Glomerular visceral epithelial cell (primary cell): ENCODE data around the gene CHAF1A.

Source experiments
- DNase-seq: peaks from one replicate; pipeline ENCODE4 v3.0.0-alpha.2; 2016; ENCODE audit errors: extremely low spot score

The CHAF1A gene

DNA sequence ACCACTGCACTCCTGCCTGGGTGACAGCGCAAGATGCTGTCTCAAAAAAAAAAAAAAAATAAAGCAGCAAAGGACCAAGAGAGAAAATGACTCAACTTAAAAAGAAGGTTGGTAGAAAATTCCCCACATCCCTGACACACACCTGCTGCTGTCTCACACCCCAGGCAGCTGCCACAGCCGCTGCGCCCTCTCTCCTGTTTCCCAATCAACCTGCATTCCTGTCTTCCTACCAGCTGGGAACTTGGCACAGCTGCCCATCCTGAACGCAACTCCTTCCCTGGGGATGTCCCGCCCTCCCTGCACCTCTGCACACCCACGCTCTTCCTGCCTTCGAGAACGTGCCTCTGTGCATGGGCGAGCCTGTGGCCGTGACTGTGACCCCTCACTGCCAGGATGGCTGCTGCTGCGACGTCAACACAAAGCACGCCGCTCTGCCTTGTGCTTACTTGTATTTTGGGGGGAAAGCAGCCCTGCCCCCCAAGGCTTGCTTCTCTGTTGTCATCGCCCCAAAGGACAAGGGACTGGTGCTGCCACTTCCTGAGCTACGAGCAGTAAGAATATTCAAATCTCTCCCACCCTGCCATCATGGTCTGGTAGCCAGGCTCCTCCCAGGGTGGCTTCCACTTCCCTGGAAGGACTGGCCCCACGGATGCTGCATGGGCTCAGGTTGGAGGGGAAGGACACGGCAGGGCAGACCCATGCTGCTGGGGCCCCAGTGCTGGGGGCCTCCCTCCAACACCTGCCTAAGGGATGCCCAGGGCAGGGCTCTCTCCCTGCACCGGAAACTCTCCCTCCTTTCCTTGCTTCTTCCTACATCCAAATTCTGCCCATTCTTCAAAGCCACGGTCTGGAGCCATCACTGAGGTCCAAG, 22.8 kb upstream of the CHAF1A start:
- peak; percentile 96 for DNase-seq

DNA sequence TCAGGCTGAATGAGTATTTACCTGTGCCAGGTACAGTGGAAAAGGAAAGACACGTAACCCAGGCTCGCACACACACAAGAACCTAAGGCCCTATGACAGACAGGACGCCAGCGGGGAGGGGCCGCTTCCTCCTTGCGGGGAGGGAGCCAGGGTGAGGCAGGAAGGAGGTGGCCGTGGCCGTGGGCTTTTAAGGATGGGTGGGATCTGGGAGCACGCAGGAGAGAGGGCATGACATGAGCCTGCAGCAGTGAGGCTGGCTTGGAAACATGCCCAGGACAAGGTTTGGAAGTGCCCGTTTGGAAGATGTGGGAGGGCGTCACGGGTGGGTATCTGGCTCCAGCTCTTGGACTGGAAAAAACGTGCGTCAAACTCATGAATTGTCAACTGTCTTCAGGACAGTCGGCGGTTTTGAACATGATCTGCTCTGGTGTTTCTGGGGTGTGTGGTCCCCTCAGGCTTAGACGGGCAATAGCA, 22.1 kb upstream of the CHAF1A start:
- DNase-seq: no peak

DNA sequence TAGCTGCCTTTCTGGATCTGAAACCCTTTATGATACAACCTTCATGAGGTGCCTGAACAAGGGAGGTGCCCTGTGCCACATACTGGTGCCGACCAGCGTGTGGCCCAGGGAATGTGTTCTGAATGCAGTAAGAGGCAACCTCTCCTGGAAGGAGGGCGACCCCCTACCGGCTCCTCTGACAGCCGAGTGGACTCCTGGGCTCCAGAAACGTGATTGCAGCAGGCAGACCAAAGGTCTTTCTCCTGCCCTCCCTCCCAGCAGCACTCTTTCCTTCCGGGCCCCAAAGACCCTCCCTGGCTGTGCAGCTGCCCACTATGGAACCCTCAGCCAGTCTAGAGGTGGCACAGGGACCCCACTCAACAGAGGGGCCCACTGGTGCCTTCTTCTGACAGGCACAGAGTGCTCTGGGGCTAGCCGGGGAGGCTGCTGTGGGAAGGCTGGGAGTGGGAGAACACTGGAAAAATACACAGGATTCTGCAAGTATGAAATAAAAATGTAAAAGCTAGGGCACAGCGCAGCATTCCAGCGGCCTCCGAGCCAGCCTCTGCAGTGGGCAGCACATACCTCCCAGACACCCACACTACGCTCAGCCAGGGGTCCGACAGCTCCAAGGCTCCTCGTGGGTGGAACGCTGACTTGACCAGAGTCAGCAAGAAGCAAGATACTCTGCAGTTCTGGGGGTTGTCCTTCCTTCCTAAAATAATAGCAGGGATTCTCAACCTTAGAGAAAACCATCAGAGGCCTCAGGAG, 17.0 kb upstream of the CHAF1A start:
- no peak for DNase-seq

DNA sequence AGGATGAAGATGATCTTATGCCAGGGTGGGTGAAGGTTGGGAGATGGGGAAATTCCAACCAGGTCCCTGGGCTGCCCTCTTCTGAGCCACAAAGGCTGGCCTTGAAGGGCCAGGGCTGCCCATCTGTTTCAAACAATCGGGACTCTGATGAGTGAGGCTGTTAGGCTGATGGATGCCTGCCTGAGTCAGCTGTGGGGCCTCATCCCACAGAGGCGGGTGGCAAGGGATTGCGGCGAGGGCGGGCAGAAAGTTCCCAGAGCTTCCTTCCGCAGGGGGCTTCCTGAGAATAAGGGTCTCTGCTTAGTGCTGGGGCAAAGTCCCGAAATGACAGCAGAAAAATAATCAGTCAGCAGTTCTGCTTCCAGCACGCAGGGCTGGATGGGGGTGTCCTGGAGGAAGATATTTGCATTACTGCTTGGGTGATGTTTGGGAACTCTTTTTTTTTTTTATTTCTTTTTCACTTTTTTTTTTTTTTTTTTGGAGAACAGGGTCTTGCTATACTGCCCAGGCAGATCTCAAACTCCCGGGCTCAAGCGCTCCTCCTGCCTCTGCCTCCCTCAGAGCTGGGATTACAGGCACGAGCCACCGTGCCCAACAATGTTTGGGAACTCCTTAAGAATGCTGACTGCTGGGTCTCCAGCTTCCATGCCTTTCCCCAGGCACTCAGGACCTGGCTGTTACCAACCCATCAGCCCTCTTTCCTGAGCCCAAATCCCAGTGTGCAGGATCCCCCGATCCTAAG, 16.2 kb upstream of the CHAF1A start:
- DNase-seq: peak; percentile 45

DNA sequence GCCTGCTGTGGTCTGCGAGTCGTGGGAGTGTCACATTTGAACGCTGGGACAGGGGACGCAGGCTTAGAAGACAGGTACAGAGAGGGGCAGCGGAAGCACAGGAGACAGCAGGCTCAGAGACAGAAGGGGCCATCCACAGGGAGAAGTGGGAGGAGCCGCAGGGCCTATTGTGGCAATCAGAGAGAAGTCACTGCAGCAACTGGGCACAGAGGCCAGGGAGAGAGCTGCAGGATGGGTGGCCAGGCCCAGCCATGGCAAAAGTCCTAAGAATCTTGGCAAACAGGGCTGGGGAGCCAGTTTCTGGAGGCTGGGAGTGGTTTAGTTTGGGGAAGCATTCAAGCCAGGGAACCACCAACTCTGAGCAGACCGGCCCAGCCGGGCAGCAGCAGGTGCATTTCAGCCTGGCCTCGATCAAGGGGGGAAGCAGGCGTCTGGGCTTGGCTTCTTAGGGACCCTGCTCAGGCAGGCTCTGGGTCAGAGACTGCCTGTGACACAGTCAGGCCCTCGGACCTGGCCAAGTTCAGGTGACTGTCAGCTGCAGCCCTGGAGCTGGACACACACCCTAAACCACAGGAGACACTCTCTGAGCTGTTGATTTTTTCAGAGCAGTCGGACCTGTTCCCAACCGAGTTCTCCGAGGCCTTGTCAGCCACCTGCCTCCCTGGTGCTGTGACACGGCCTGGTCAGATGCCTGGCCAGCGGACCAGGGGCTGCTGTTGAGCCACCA, 13.9 kb upstream of the CHAF1A start:
- no peak for DNase-seq

DNA sequence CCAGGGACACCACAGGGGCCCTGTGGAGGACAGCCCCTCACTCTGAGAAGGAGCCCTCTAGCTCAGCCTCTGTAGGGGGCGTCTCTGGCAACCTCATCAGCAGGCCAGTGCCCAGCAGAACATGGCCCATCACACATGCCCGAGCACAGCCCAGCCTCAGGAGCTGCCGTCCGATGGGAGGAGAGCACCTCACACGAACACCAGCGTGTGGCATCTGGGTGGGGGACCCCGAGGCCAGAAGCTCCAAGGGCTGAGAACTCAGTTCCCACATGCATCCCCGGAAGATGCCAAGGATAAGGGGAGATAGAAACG, 13.4 kb upstream of the CHAF1A start:
- DNase-seq: no peak

DNA sequence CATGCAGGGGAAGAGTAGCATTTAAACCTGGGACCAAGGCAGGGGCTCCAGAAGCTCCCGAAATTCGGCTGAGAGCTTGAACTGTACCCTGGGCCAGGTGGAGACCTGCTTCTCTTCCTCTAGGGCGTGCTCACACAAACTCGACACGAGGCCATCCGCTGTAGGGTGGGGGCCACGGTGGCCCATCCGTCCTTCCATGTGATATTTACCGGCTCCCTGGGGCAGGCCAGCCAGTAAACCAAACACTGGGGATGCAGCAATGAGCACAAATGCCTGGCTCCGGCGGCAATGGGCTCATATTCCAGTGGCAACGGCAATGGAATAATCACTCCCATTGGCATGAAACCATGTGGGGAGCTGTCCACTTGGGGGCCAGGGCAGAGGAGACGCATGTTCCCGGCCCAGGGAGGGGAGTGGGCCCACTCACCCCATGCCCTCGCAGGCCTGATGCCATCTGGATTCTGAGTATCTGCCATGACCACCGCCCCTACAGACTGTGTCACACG, 12.9 kb upstream of the CHAF1A start:
- no peak for DNase-seq

DNA sequence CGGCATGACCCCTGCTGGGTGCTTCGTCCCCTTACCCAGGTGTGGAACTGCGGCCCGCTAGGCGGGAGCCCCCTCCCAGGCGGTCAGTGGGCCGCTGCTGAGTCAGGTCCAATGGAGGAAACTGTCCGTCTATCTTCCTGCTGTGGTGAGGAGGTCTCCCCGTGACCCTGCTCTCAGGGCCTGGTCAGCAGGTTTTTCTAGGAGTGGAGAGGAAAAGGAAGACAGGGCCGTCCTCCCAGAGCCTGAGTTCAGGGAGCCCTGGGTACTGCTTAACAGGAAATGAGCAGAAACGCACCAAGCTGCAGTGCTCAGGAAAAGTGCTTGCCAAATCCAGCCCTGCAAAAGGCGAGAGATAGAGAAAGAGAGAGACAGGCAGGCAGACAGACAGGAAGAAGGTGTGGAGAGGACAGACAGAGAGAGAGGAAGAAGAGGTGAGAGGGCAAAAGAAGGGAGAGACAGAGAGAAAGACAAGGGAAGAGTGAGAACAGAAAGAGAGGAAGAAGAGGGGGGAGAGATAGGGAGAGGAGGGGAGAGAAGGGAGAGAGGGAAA, 12.3 kb upstream of the CHAF1A start:
- DNase-seq: no peak

DNA sequence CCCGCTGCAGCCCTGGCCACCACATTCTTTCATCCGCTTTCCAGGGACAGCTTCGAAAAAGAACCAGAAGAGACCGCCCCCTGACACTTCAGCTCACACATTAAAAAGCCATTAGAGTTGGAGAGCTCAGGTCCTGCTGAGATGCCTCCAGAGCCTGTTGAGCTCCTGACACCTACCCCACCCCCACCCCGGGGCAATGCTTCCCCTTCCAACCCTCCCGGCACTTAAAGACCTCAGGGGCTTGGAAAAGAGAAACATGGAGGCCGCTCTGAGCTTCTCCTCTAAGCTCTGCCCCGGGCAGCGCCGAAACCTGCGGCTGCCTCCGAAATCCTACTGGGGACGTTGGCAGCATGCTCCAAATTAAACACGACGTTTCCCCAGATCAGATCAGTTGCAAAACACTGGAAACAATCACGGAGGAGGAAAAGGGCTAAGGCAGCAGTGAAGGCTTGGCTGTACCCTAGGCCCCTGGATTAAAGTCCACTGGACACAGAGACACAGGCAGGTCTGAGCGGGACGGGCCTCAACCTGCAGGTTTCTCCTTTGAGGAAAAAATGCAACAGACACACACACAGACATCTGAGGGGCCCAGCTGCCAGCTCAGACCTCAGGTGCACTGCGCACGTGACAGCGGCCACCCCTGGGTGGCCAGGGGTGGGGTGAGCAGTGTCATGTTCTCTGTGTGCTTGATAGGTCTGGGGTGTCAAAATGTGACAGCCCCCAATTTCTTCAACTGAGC, 11.7 kb upstream of the CHAF1A start:
- no peak for DNase-seq

DNA sequence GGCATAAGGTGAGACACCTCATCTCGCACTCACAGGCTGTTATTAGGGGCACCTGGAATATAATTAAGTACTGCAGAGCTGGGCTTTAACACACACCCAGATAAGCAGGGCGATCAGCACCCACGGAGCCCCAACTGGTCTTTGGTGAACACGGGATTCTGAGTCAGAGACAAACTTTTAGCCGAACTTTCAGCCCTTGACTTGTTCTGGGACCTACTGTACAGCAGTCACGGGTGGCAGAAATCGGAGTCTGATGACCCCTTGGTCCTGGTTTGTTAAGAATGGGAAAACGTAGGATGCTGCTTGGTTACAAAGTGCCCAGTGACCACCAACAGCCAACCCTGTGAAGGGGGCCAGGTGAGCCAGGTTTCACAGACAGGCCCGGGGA, 11.1 kb upstream of the CHAF1A start:
- no peak for DNase-seq

DNA sequence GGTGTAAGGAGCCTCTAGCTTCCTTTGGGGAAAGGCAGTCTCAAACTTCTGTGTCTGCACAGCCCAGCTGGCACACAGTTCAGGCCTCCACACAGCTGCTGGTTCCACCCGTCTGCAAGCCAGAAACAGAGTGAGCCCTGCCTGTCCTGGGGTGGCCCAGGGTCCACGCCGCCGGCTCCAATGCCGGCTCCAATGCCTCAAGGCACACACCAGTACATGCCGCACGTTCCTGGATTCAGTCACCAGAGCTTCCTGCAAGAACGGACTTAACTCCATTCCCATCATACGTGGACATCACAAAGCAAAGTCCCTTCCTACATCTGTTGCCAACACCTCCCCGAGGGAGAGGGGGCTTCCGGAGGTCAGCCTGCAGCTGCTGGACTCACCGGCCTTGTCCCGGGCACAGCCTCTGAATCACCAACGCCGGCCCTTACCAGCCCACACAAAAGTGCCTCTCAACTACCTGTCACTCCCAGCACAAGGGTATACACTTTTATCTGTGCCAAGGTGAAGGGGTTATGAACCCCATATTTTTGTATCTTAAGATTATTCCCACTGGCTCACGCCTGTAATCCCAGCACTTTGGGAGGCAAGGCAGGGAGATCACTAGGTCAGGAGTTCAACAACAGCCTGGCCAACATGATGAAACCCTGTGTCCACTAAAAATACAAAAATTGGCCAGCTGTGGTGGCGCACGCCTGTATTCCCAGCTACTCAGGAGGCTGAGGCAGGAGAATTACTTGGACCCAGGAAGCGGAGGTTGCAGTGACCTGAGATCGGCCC, 10.5 kb upstream of the CHAF1A start:
- peak; percentile 59 for DNase-seq

DNA sequence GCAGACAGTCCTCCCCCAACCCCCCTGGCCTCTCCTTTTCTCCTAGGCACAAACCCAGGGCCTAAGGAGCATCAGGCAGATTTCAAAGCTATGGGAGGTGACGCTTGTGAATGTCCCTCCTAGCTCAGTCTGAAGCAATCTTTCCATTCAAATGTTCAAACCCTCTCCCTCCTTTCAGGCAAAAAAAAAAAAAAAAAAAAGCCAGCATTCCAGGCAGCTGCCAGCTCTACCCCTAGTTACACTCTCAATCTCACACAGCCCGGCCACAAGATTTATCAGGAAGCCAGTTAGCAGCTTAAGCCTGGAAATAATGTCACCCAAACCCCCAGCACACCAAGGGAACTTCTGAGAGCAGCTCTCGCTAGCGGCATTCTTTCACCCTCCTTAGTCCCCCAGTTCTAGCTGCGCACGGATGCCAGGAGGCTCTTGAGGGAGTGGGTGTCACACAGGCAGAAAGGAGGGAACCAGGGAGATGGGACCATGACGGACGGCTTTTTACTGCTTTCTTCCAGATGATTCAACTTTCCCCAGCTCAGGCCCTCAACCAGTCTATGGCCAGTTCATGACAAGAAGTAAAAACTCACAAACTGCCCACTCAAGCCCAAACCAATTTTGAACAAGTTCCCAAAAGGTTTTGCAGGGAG, 8.4 kb upstream of the CHAF1A start:
- DNase-seq: no peak

DNA sequence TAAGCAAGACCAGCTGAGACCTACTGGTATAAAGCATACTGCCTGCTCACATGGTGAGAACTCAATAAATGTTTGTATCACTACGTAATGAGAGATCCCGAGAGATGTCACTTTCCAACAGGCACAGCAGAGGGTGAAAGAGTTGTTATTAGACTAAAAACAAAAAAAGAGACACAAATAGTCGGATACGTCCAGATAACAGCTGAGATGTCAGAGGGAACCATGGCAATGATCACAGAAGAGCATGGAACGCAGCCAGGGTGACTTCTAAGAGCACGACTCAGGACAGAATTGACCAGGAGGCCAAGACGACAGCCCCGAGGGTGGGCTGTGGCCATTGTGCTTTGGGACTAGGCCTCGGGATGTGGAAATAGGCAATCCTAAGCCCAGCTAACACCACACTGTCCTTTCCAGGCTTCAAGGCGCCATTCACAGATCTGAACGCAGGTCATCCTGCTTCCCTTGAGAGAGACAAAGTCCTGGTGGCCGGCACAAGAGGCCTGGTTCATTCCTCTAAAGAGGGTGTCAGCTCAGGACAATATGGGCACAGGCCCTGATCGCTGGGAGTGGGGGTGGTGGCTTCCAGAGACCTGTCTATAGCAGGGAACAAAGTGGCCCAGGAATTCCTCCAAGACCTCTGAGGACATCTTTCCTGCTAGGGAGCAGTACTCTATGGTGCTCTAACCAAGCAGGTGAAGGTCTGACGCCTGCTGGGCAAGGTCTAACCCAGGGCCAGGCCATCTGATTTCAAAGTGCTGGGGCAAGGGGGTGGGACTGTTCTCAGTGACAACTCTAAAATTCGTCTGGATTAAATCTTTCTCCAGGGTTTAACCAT, 5.3 kb upstream of the CHAF1A start:
- DNase-seq: no peak

DNA sequence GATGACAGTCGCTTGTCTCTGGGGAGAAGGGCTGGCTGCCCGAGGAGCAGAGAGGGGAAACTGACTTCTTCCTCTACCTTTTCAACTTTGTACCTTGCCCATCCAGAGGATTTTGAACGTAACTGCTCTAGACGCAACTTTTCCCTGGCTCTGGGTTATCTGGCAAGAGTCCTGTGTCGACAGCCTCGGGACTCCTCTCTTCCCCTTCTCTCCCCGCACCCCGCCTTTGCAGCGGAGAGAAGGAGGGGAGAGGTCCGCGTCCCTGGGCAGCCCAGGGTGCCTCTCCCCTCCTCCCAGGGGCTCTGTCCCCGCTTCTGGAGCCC, 2.7 kb upstream of the CHAF1A start:
- no peak for DNase-seq

DNA sequence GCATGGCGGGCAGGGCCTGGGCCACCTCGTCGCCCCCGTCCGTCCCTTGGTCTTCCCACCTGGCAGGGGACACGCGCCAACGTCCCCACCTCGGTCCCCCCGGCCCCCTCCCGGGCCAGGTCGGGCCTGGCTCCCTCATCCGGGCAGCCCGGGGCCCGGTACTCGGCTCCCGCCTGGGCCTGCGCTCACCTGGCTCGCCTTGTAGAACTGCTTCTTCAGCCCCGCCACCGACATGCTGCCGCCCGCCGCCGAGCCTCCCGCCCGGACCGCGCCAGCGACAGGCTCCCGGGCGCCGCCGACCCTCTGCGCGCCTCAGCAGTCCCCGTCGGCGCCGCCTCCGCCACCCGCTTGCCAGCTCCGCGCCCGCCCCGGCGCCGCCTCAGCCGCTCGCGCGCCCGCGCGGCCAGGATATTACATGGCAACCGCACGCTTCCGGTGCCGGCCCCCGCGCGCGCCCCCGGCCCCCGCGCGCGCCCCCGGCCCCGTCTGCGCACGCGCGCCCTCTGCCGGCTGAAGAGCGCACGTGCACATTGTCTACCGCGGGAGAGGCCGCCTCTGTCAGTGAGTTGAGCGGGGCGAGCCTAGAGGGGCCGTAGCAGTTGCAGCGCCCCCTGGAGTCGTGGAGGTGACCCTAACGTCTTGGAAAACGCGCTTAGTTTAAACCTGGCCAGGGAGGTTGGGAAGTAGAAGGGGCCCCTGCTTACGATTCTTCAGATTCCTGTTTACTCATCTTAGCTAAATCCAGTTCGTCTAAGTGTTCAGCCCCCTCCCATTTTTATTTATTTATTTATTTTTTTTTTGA, 2.1 kb upstream of the CHAF1A start, which contains the start of gene SH3GL1:
TSS of gene SH3GL1 (minus strand) at position 413 of the 802 bp plus-strand sequence. CDS start at position 234, 179 bp downstream.
- DNase-seq: peak; percentile 93

DNA sequence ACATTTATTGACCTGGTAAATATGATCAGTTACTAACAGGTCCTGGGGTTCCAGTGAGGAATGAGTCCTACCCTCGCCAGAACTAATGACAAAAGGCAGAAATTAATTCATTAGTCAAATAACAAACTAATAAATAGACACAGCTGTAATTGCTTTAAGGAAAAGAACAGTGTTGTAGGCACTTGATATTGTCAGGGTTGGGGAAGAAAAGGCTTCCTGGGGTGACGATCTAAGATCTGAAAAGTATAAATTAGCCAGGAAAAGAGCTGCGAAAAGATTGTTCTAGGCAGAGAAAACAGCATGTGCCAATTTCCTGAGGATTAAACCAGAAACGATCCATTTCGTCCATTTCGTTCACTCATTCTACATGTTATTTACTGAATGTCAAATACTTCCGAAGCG, 670 bp upstream of the CHAF1A start:
- DNase-seq: no peak

DNA sequence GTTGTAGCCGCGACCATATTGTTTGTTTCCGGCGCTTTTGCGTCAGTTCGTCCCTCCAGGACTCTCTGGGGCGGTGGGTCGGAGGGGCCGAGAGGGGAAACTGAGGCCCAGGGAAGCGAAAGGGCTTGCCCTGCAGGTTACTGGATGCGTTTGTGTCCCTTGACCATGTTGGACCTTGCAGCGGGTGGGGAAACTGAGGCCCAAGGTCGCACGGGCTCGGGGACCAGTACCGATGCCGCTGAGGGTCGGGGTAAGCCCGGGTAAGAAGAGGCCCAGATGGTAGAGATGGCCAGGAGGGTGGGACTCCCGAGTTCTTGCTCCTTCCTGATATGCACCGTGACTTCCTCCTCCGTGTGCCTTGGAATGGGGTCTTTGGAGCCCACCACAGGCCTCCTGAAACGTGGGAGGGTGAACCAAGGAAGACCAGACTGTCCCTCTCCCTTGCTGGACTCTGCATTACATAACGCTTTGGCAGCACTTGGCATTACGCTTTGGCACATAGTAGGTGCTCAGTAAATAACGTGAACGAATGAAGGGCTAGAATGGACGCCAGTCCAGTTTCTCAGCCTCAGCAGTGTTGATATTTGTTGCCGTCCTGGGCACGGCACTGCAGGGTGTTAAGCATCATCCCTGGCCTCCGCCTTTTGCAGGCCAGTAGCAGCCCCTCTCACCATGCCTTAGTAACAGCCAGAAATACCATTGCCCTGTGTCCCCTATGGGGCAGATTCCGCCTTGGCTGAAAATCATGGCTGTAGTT, 743 bp downstream of the CHAF1A start:
- no peak for DNase-seq
